DMS79 (cell line): Measurements from ENCODE around the gene FAM98B.
"Not testable (repeated sequence)": the region's sequence is repeated elsewhere in the genome, so short reads cannot be mapped to it uniquely, and the experiment has no call there.

Experiments used
- DNase-seq: peaks from one replicate; lab custom pipeline; 2025; lab: John Stamatoyannopoulos, UW

Gene FAM98B

GRCh38 chr15:38453971-38454695 is at the start of gene FAM98B:
TSS of gene FAM98B (plus strand) at chr15:38454127. CDS start at chr15:38454162, 35 bp downstream.
- peak; percentile 49 for DNase-seq

- DNase-seq: no peak
These were observed 47.5 kb upstream of the FAM98B start for GRCh38 chr15:38406436-38406835.

GRCh38 chr15:38408576-38408975 is 45.4 kb upstream of the FAM98B start:
- no peak for DNase-seq

- no peak for DNase-seq
These were observed 42.0 kb upstream of the FAM98B start for GRCh38 chr15:38411902-38412301.

- no peak for DNase-seq
These were observed 41.5 kb upstream of the FAM98B start for GRCh38 chr15:38412466-38412865.

- no peak for DNase-seq
These were observed 39.6 kb upstream of the FAM98B start for GRCh38 chr15:38414357-38414756.

GRCh38 chr15:38421069-38421690 is 32.7 kb upstream of the FAM98B start:
- DNase-seq: no peak

- DNase-seq: no peak
These were observed 29.8 kb upstream of the FAM98B start for GRCh38 chr15:38424101-38424552.

- DNase-seq: no peak
These were observed 28.7 kb upstream of the FAM98B start for GRCh38 chr15:38425269-38425668.

- DNase-seq: no peak
These were observed 26.5 kb upstream of the FAM98B start for GRCh38 chr15:38427380-38427779.

GRCh38 chr15:38430106-38430760 is 23.7 kb upstream of the FAM98B start:
- DNase-seq: no peak

GRCh38 chr15:38436993-38437392 is 16.9 kb upstream of the FAM98B start:
- DNase-seq: no peak

- DNase-seq: not testable (repeated sequence)
These were observed 16.3 kb upstream of the FAM98B start for GRCh38 chr15:38437603-38438002.

- no peak for DNase-seq
These were observed 15.6 kb upstream of the FAM98B start for GRCh38 chr15:38438031-38438986.

- peak; percentile 2 for DNase-seq
These were observed 13.4 kb upstream of the FAM98B start for GRCh38 chr15:38440353-38441129.

- DNase-seq: no peak
These were observed 12.8 kb upstream of the FAM98B start for GRCh38 chr15:38441130-38441519.

GRCh38 chr15:38454696-38455090 is 766 bp downstream of the FAM98B start:
- DNase-seq: no peak

GRCh38 chr15:38455092-38455491 is 1.2 kb downstream of the FAM98B start:
- DNase-seq: no peak

- no peak for DNase-seq
These were observed 4.7 kb downstream of the FAM98B start for GRCh38 chr15:38458646-38459045.

- DNase-seq: no peak
These were observed 5.6 kb downstream of the FAM98B start for GRCh38 chr15:38459480-38459879.

- DNase-seq: no peak
These were observed 6.6 kb downstream of the FAM98B start for GRCh38 chr15:38460543-38460942.
